ENCODE data around the gene PPME1.

PPME1 gene

DNA sequence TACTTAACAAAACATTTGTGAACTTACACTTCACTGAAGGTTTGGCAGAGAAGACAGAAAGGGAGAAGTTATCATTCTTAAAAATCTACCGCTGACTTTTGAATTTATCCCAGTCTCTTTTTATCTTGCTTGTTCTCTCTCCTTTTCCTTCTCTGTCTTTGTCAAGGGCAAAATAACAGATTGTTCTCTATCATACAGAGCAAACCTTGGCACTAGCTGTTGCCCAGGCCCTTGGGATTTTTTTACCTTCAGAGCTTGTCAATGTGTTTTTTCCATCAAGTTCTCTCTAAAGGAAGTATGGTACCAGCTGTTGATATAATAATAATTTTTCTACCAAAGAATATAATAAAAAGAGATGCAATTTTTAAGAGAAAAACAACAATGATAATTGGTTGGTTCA is 67.2 kb downstream of the PPME1 start:
- Histone ChIP-seq H3K4me1 (ENCODE audit: insufficient read depth, low read length, severe bottlenecking) (no peaks in the 10 kb centered on the region), H3K27ac (ENCODE audit: low read depth, low read length, poor library complexity, severe bottlenecking) (no peak overlapping the region), H3K36me3 (ENCODE audit: insufficient read depth, low read length) (peaks cover 48% of the 10 kb centered on the region), H3K9me2 (ENCODE audit: low read depth, low read length) (no peaks in the 10 kb centered on the region), H4K20me1 (ENCODE audit: insufficient read depth, low read length) (no peaks in the 10 kb centered on the region), H3K79me2 (ENCODE audit: insufficient read depth, low read length) (no peaks in the 10 kb centered on the region), H2AFZ (ENCODE audit: low read length) (no peak overlapping the region), H3K4me2 (ENCODE audit: low read length) (no peak overlapping the region), H3K27me3 (ENCODE audit: insufficient read depth, low read length) (no peaks in the 10 kb centered on the region), H3K4me3 (ENCODE audit: low read depth, low read length, poor library complexity, severe bottlenecking) (no peak overlapping the region), H3K9ac (ENCODE audit: low read length) (no peak overlapping the region), H3F3A (ENCODE audit: insufficient read depth, low read length) (no peaks in the 10 kb centered on the region), H3K9me3 (ENCODE audit: low read length) (no peaks in the 10 kb centered on the region)
- TF ChIP-seq CTCF (IDR thresholded peaks at IDR 0.05; ENCODE audit: low read length): no peak
- no peak for TF ChIP-seq EZH2 (IDR thresholded peaks at IDR 0.05; ENCODE audit: borderline replicate concordance, low read length)

DNA sequence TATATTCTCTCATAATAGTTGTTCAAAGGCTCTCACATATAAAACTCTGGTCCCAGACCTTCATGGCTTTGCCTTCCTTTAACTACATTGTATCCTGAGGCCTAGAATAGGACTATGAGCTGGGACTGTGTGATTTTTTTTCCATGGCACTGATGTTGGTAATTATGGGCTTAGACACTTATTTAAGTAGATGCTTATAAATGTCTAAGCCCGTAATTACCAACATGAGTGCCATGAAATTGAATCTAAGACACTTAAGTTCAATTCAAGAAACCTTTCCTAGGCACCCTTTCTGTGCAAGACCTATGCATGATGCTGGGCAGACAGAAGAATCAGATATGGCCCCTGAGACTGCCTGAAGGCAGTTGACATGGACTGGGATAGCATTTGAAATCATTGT is 77.4 kb downstream of the PPME1 start:
- no peaks in the 10 kb centered on the region for H3K27me3 ChIP-seq (ENCODE audit: insufficient read depth, low read length)
- no peak overlapping the region for H3K4me3 ChIP-seq (ENCODE audit: low read depth, low read length, poor library complexity, severe bottlenecking)
- TF ChIP-seq CTCF (IDR thresholded peaks at IDR 0.05; ENCODE audit: low read length) (no peak), EZH2 (IDR thresholded peaks at IDR 0.05; ENCODE audit: borderline replicate concordance, low read length) (no peak)
- H3K4me1 ChIP-seq (ENCODE audit: insufficient read depth, low read length, severe bottlenecking): no peaks in the 10 kb centered on the region
- H3K36me3 ChIP-seq (ENCODE audit: insufficient read depth, low read length): peaks cover 69% of the 10 kb centered on the region; the same call in 1 of the 2 replicates
- no peaks in the 10 kb centered on the region for H4K20me1 ChIP-seq (ENCODE audit: insufficient read depth, low read length)
- H3K9ac ChIP-seq (ENCODE audit: low read length): no peak overlapping the region
- no peak overlapping the region for H3K27ac ChIP-seq (ENCODE audit: low read depth, low read length, poor library complexity, severe bottlenecking)
- no peak overlapping the region for H3K4me2 ChIP-seq (ENCODE audit: low read length)
- no peaks in the 10 kb centered on the region for H3F3A ChIP-seq (ENCODE audit: insufficient read depth, low read length)
- no peaks in the 10 kb centered on the region for H3K9me2 ChIP-seq (ENCODE audit: low read depth, low read length)
- no peak overlapping the region for H2AFZ ChIP-seq (ENCODE audit: low read length)
- H3K79me2 ChIP-seq (ENCODE audit: insufficient read depth, low read length): no peaks in the 10 kb centered on the region
- H3K9me3 ChIP-seq (ENCODE audit: low read length): no peaks in the 10 kb centered on the region

DNA sequence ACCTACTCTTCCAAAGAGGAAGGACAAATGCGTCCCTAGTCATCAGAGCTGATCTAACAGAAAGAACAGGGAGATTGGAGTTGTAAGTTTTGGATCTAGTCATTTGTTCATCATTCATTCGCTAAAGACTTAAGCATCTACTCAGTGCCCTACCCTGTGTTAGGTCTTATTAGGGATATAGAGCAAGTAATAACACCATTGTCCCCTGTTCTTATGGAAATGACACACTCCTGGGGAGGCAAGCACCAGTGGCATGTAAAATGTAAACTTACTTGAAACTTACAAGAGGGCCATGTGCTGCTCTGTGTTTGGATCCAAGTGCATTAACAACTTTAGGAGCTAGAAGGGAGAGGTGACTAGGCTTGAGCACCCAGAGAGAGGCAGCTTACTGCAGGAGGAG is 78.4 kb downstream of the PPME1 start:
- H3K27ac ChIP-seq (ENCODE audit: low read depth, low read length, poor library complexity, severe bottlenecking): no peak overlapping the region
- H3K79me2 ChIP-seq (ENCODE audit: insufficient read depth, low read length): no peaks in the 10 kb centered on the region
- no peak for TF ChIP-seq EZH2 (IDR thresholded peaks at IDR 0.05; ENCODE audit: borderline replicate concordance, low read length)
- no peak for TF ChIP-seq CTCF (IDR thresholded peaks at IDR 0.05; ENCODE audit: low read length)
- H3K9me3 ChIP-seq (ENCODE audit: low read length): no peaks in the 10 kb centered on the region
- H3K4me3 ChIP-seq (ENCODE audit: low read depth, low read length, poor library complexity, severe bottlenecking): no peak overlapping the region
- H3K36me3 ChIP-seq (ENCODE audit: insufficient read depth, low read length): peaks cover 68% of the 10 kb centered on the region
- no peaks in the 10 kb centered on the region for H3K27me3 ChIP-seq (ENCODE audit: insufficient read depth, low read length)
- no peak overlapping the region for H2AFZ ChIP-seq (ENCODE audit: low read length)
- H3K9ac ChIP-seq (ENCODE audit: low read length): no peak overlapping the region
- no peaks in the 10 kb centered on the region for H3K9me2 ChIP-seq (ENCODE audit: low read depth, low read length)
- no peaks in the 10 kb centered on the region for H3K4me1 ChIP-seq (ENCODE audit: insufficient read depth, low read length, severe bottlenecking)
- no peak overlapping the region for H3K4me2 ChIP-seq (ENCODE audit: low read length)
- H3F3A ChIP-seq (ENCODE audit: insufficient read depth, low read length): no peaks in the 10 kb centered on the region
- H4K20me1 ChIP-seq (ENCODE audit: insufficient read depth, low read length): no peaks in the 10 kb centered on the region
